ENCODE results near the gene ARMC6. TPM values are rescaled to one million over a fixed set of nuclear protein-coding genes. Genes with fewer than 3 reads are reported as not detected.

Gene ARMC6
- total and polyA plus RNA-seq, 7 donors: 11.4 to 23.5 (median 15.6) TPM

- peaks cover 0 to 8% (median 3%) of the 10 kb centered on the region in 4 donors for H3K4me1 ChIP-seq
- H3K36me3 ChIP-seq: peaks cover 34 to 88% (median 61%) of the 10 kb centered on the region in 4 donors
- no peak overlapping the region for H3K27ac ChIP-seq
- whole genome bisulfite sequencing, 2 donors: 95 to 97% methylated on average over 11 of the region's 11 CpGs
- DNase-seq: no peak
- H3K4me3 ChIP-seq: no peak overlapping the region
- no peaks in the 10 kb centered on the region for H3K9me3 ChIP-seq
- no peaks in the 10 kb centered on the region for H3K27me3 ChIP-seq
- TF ChIP-seq CTCF (IDR thresholded peaks at IDR 0.05): no peak
- TF ChIP-seq POLR2A (IDR thresholded peaks at IDR 0.05): no peak
- TF ChIP-seq POLR2AphosphoS5 (IDR thresholded peaks at IDR 0.05): no peak
- TF ChIP-seq EP300 (IDR thresholded peaks at IDR 0.05): no peak
- intact Hi-C loops (cut with DNase I): no loop called here
Measured at GRCh38 chr19:19025861-19026260, 7.5 kb upstream of the ARMC6 start.

- Histone ChIP-seq H3K9me3 (no peaks in the 10 kb centered on the region), H3K4me1 (peaks cover 0 to 9% (median 4%) of the 10 kb centered on the region in 4 donors), H3K36me3 (peaks cover 34 to 88% (median 61%) of the 10 kb centered on the region in 4 donors), H3K4me3 (no peak overlapping the region), H3K27ac (no peak overlapping the region), H3K27me3 (no peaks in the 10 kb centered on the region)
- 69 to 75% methylated on average over 10 of the region's 10 CpGs for WGBS, 2 donors
- TF ChIP-seq EP300 (IDR thresholded peaks at IDR 0.05) (no peak), CTCF (IDR thresholded peaks at IDR 0.05) (no peak), POLR2A (IDR thresholded peaks at IDR 0.05) (no peak), POLR2AphosphoS5 (IDR thresholded peaks at IDR 0.05) (no peak)
- DNase-seq: no peak
- intact Hi-C loops (cut with DNase I): no loop called here
Measured at GRCh38 chr19:19026299-19026971, 7.0 kb upstream of the ARMC6 start.

GRCh38 chr19:19027228-19027627 is 6.2 kb upstream of the ARMC6 start:
- peaks cover 34 to 87% (median 60%) of the 10 kb centered on the region in 4 donors for H3K36me3 ChIP-seq
- intact Hi-C loops (cut with DNase I): no loop called here
- WGBS, 2 donors: 85 to 96% methylated on average over 4 of the region's 4 CpGs
- no peaks in the 10 kb centered on the region for H3K9me3 ChIP-seq
- no peak overlapping the region for H3K27ac ChIP-seq
- DNase-seq: no peak
- TF ChIP-seq CTCF (IDR thresholded peaks at IDR 0.05) (no peak), POLR2A (IDR thresholded peaks at IDR 0.05) (no peak), EP300 (IDR thresholded peaks at IDR 0.05) (no peak), POLR2AphosphoS5 (IDR thresholded peaks at IDR 0.05) (no peak)
- H3K27me3 ChIP-seq: no peaks in the 10 kb centered on the region
- H3K4me1 ChIP-seq: peaks cover 0 to 15% (median 11%) of the 10 kb centered on the region in 4 donors
- no peak overlapping the region for H3K4me3 ChIP-seq

GRCh38 chr19:19028526-19028925 is 4.9 kb upstream of the ARMC6 start:
- intact Hi-C loops (cut with DNase I): no loop called here

GRCh38 chr19:19031891-19032290 is 1.5 kb upstream of the ARMC6 start:
- DNase-seq: no peak
- Histone ChIP-seq H3K27ac (peak overlapping the region in 3 of 4 donors; percentile 93 to 96 (median 94)), H3K27me3 (no peaks in the 10 kb centered on the region), H3K4me1 (peaks cover 0 to 32% (median 26%) of the 10 kb centered on the region in 4 donors), H3K9me3 (no peaks in the 10 kb centered on the region), H3K4me3 (peak overlapping the region in 3 of 4 donors; percentile 74 to 88 (median 87)), H3K36me3 (peaks cover 13 to 40% (median 23%) of the 10 kb centered on the region in 4 donors)
- no peak for TF ChIP-seq POLR2A (IDR thresholded peaks at IDR 0.05)
- TF ChIP-seq POLR2AphosphoS5 (IDR thresholded peaks at IDR 0.05): no peak
- no peak for TF ChIP-seq EP300 (IDR thresholded peaks at IDR 0.05)
- no peak for TF ChIP-seq CTCF (IDR thresholded peaks at IDR 0.05)
- 65 to 81% methylated on average over 5 of the region's 5 CpGs for WGBS, 2 donors
- intact Hi-C loops (cut with DNase I): loop anchor here (2.0 kb wide), 1 partner anchor 31 kb away; the partner anchor contains the start of gene SLC25A42

More at GRCh38 chr19:19028526-19028925, 4.9 kb upstream of the ARMC6 start:
- Histone ChIP-seq H3K4me1 (peaks cover 0 to 21% (median 16%) of the 10 kb centered on the region in 4 donors), H3K27ac (no peak overlapping the region), H3K4me3 (no peak overlapping the region), H3K27me3 (no peaks in the 10 kb centered on the region), H3K36me3 (peaks cover 31 to 74% (median 52%) of the 10 kb centered on the region in 4 donors), H3K9me3 (no peaks in the 10 kb centered on the region)
- TF ChIP-seq POLR2A (IDR thresholded peaks at IDR 0.05) (no peak), EP300 (IDR thresholded peaks at IDR 0.05) (no peak), POLR2AphosphoS5 (IDR thresholded peaks at IDR 0.05) (no peak)
- 94 to 96% methylated on average over 9 of the region's 9 CpGs for WGBS, 2 donors
- DNase-seq: no peak

Data from sigmoid colon (tissue), 7 donors.